ENCODE data around the gene ADD1.

Gene ADD1

DNA sequence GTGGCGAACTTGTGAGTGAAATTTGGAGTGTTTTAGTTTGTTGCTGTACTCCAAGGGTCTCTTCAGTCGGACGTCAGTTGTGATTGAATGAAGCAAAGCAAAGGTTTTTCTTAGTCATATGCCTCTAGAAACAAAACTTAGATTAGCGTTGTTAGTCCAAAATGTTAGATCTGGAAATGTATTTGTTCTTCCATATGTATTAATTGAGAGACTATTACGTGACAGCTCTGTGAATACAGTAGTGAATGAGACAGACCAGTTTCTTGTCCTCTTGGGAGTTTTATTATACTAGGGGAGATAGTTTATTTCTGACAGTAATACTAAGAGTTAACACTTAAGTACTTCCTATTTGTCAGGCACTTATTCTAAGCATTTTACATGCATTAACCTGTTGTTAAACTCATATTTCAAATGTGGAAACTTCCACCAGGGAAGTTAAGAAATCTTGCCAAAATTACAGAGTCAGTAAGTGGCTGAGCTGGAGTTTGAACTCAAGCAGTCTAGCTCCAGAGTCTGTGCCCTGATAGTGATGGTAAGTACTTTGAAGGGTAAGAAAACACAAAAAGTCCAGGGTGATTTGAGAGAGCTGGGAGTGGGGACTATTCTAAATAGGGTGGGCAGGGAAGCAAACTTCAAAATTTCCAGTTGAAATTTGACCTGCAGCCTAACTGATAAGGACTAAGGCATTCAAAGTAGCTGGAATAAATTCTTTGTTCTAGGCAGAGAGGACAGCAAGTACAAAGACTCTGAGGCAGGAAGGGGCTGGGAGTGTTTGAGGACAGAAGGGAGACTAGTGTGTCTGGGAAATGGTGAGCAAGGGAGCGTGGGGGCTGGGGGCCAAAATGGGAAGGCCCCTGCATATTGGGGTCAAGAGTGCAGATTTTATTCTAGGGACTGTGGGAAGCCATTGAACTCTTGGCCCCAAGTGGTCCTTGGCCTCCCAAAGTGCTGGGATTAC is 17.0 kb downstream of the ADD1 start:
- TF ChIP-seq, protein P1, sequence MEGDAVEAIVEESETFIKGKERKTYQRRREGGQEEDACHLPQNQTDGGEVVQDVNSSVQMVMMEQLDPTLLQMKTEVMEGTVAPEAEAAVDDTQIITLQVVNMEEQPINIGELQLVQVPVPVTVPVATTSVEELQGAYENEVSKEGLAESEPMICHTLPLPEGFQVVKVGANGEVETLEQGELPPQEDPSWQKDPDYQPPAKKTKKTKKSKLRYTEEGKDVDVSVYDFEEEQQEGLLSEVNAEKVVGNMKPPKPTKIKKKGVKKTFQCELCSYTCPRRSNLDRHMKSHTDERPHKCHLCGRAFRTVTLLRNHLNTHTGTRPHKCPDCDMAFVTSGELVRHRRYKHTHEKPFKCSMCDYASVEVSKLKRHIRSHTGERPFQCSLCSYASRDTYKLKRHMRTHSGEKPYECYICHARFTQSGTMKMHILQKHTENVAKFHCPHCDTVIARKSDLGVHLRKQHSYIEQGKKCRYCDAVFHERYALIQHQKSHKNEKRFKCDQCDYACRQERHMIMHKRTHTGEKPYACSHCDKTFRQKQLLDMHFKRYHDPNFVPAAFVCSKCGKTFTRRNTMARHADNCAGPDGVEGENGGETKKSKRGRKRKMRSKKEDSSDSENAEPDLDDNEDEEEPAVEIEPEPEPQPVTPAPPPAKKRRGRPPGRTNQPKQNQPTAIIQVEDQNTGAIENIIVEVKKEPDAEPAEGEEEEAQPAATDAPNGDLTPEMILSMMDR (IDR thresholded peaks at IDR 0.05; ENCODE audit: low read depth, low read length), result no peak
- DNase-seq (ENCODE audit: extremely low read depth, low read depth), result no peak

- no peak for DNase-seq (ENCODE audit: extremely low read depth, low read depth)
These were observed 18.2 kb downstream of the ADD1 start for GRCh38 chr4:2861631-2862436.

DNA sequence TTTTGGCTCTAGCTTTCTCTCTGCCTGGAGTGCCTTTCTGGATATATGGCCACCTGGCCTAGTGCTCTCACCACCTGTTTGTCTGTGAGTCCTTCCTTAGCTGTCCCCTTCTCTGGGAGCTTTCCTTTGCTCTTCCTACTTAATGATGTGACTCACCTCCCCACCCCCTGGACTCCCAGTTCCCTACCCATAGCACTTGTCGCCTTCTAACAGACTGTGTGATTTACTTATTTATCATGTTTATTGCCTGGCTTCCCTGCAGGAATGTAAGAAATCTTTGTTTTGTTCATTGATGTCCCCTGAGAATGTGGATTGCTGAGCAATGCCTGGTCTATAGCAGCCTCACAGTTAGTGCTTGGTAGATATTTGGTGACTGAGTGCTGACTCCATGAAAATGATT is 18.9 kb downstream of the ADD1 start:
- TF ChIP-seq, protein P1 (IDR thresholded peaks at IDR 0.05; ENCODE audit: low read depth, low read length), result no peak
- DNase-seq (ENCODE audit: extremely low read depth, low read depth), result no peak

More at GRCh38 chr4:2861631-2862436, 18.2 kb downstream of the ADD1 start:
- TF ChIP-seq, protein P1 (IDR thresholded peaks at IDR 0.05; ENCODE audit: low read depth, low read length), result no peak

DNA sequence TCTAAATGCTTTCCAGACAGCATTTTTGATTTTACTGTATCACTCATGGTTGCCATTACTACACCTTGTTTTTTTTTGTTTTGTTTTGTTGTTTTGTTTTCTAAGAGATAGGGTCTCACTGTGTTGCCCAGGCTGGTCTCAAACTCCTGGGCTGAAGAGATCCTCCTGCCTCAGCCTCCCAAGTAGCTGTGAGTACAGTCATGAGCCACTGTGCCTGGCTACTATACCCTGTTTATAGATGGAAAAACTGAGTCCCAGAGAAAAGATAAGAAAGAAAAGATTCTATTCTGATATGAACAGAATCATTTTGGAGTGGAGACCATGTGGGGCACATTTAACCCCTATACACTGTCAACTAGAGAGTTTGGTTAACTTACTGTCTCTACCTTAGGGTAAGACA is 20.0 kb downstream of the ADD1 start:
- no peak for DNase-seq (ENCODE audit: extremely low read depth, low read depth)
- TF ChIP-seq, protein P1 (IDR thresholded peaks at IDR 0.05; ENCODE audit: low read depth, low read length), result no peak

DNA sequence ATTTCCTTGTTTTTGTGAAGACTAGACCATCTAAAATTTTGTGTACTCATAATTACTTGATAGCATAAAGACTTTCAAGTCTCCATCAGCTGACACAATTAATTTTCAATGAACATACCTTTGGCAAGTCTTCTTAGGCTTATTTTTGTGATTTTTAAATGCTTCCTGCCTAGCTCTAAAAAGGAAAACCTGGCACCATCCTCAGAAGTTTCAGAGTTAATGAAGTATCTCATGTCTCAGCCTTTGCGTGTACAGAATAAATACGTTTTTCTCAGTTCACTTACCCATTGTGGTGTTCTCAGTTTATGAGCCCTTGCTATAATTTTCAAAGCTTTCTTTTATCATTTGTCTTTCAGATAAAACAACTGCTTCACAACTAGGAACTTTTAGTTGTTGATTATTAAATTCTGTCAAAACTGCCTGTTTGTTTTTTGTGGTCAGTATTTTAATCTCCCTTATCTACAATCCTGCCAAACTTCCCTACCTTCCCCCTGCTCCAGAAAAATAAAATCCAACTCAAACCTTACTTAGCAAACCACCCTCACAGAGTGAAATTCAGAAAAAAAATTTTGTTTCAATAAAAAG is 21.6 kb downstream of the ADD1 start:
- no peak for DNase-seq (ENCODE audit: extremely low read depth, low read depth)
- TF ChIP-seq, protein P1 (IDR thresholded peaks at IDR 0.05; ENCODE audit: low read depth, low read length), result no peak

GRCh38 chr4:2866160-2866861 is 22.7 kb downstream of the ADD1 start:
- DNase-seq (ENCODE audit: extremely low read depth, low read depth), result no peak
- TF ChIP-seq, protein P1 (IDR thresholded peaks at IDR 0.05; ENCODE audit: low read depth, low read length), result no peak

Measured in AG09319 (cell line).